Activated naive CD8-positive, alpha-beta T cell treated with anti-CD3 and anti-CD28 coated beads, Interleukin-2, amount 50 U/mL, for 16 hours (primary cell): ENCODE measurements around the gene RNF5.
A peak's percentile ranks its signal among the peaks of the same experiment; 100 is the strongest.
"Not testable (repeated sequence)": the region's sequence is repeated elsewhere in the genome, so short reads cannot be mapped to it uniquely, and the experiment has no call there.

Experiments
- DNase-seq: peaks from one replicate; pipeline ENCODE4 v3.0.0-alpha.2; 2020; ENCODE audit warnings: low read depth, low spot score

The RNF5 gene

GRCh38 chr6:32189069-32189741 is 11.0 kb downstream of the RNF5 start:
- no peak for DNase-seq

GRCh38 chr6:32189742-32190053 is 11.5 kb downstream of the RNF5 start:
- no peak for DNase-seq

DNA sequence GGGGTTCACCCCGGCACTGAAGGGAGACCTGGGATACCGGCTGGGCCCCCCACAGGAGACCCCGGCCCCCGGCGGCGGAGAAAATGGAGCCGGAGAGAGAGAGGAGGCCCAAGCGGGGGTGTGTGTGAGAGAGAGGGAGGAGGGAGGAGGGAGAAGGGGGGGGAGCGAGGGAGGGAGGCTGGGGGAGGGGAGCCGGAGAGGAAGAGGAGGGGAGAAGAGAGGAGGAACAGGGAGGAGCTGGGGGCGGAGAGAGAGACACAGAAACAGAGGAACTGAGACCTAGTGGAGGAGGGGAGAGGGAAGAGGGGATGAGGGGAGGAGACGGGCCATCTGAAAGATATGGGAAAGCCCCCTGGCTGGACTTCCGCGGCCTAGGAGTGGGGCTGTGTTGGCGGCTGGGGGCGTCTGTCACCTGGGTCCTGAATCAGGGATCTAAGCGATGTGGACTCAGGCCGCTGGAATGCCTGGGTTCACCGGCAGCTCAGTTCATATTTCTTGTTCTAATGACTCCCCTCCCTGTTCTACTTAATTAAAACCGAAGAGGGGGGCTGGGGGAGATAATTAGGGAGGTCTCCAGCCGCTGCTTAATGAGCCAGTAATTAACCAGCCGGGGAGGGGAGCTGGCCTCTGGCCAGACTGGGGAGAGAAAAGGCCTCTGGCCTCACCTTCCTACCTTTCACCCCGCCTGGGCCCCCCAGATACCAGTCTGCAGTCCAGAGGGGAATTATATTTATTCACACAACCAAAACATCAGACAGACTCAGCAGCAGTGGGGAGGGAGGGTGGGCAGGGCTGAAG is 12.0 kb downstream of the RNF5 start, which contains the start of gene PBX2:
PBX2 (minus strand) TSS at position 149 of the 798 bp plus-strand sequence. CDS start 287 bp downstream, outside the sequence.
- peak; percentile 59 for DNase-seq

DNA sequence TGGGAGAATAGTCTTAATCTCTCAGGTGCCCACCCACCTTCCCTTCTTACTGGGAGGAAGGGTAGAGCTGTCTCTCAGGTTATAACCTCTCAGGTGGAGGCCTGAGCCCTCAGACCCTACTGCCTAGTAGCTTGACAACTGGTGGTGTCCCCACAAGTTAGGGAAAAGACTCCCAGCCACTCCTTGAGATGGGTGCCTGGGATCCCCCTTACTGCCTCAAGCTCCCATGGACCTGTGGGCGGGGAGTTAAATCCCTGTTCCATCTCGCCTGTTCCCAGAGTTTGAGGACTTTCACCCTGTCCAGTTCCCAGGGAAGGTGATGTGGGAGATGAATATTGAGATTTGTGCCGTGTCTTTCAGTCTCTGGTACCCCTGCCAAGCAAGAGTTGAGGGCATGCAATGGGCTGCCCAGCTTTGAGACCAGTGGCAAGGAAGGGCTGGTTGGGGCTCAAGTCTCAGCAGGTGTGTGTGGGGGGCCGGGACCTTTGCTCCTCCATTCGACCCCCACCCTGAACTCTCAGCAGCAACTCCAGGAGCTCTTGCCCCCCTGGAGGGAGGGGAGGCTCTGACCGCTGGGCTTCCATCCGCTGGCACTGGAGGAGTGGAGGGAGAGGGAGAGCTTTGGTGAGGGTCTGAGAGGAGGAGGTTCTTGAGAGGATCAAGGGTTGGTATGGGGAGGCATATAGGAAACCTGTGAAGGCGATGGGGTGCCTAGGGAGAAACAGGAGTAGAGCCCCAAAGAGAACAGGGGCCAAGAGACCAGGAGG is 12.9 kb downstream of the RNF5 start:
- no peak for DNase-seq

- DNase-seq: no peak
These were observed 13.7 kb downstream of the RNF5 start for GRCh38 chr6:32191696-32192607.

- no peak for DNase-seq
These were observed 14.4 kb downstream of the RNF5 start, which contains the start of gene GPSM3 for GRCh38 chr6:32192608-32193039. TSS of gene GPSM3 (minus strand) at chr6:32192643. CDS start at chr6:32192513, 130 bp downstream.

- not testable (repeated sequence) for DNase-seq
These were observed 14.9 kb downstream of the RNF5 start for GRCh38 chr6:32193096-32193495.

DNA sequence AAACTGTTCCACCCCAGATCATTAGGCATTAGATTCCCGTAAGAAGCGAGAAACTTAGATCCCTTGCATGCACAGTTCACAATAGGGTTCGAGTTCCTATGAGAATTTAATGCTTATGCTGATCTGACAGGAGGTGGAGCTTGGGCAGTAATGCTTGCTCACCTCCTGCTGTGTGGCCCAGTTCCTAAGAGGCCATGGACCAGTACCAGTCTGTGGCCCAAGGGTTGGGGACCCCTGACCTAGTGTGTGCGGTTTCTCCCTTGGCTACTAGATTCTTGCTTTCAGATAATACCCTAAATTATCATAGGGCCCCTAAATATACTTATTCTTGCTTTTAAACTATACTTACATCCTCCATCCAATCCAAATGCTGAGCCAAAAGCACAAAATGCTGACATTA is 16.2 kb downstream of the RNF5 start:
- DNase-seq: no peak

DNA sequence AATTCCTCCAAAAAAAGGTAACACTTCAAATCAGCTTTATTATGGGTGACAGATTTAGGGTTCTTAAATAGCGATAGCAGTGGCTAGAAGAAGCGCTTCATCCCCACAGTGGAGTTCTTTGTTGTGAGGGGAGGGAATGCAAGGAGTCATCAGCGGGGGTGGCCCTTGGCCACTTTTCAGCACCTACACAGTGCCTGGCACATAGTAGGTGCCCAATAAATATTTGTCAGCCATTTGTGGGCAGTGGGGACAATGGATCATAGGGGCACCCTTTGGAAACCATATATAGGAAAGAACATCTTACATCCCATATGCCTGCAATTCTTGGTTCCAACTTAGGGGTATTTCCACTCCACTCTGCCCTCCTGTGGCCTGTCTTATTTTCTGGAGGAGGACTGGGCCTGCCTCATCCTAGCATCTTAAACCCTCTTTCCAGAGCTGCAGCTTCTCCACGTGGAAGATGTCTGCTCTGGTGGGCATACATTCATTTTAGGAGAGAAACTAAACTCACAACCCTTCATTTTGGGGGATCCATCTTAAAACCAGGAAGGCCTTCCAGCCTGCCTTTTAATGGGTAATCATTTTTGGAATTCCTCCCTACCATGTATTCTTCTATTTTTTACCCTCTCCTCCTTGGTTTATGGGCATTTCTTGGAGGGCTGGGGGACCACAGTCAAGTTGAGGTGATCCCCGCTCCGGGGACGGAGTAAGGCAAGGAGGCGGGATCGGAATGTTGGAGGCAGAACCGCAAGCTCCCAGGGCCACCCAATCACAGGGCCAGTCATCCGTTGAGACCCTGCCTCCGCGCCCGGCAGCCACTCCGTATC is 16.8 kb downstream of the RNF5 start:
- DNase-seq: no peak

DNA sequence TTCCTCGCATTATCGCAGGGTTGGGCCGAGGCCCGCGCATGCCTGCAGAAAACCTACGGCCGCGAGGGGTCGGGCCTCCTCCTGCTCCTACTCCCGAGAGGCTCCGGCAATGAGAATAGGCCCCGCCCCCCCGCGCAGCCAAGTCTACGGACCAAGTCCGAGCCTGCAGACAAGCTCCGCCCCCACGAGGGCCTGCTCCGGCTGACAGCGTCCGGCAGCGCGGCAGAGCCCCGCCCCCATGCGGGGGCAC is 17.4 kb downstream of the RNF5 start:
- peak; percentile 100 for DNase-seq

DNA sequence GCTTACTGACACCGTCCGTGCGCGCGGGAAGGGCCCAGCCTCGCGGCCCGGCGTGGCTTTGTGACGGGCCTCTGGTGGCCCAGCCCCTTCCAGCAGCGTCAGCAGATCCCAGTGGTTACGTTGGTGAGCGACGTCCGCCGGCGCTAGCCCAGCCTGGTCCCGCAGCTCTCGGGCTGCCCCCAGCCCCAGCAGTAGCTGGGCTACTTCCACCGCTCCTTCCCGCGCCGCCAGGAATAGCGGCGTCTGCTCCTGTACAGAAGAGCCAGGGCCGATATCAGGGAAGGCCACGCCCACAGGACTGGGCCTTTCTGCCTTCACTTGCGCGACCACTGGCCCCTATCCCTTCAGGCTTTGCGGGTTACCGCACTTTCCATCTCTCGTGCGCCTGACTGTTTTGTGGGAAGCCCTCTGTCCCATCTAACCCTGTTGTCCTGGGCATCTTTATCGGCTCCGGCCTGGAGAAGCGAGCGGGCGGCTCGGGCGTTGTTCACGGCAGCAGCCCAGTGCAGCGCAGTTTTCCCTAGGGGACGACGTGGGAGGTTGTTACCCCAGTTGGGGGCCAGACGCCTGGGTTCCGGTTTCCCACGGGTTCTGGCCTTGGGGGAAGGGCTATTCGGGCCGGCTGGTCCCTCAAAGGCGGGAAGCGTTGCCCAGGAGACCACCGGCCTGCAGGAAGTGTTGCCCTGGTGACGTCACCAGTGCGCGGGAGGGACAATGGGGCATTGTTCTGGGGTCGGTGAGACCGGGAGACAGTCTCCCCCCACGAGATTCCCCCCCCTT is 17.9 kb downstream of the RNF5 start:
- DNase-seq: no peak

DNA sequence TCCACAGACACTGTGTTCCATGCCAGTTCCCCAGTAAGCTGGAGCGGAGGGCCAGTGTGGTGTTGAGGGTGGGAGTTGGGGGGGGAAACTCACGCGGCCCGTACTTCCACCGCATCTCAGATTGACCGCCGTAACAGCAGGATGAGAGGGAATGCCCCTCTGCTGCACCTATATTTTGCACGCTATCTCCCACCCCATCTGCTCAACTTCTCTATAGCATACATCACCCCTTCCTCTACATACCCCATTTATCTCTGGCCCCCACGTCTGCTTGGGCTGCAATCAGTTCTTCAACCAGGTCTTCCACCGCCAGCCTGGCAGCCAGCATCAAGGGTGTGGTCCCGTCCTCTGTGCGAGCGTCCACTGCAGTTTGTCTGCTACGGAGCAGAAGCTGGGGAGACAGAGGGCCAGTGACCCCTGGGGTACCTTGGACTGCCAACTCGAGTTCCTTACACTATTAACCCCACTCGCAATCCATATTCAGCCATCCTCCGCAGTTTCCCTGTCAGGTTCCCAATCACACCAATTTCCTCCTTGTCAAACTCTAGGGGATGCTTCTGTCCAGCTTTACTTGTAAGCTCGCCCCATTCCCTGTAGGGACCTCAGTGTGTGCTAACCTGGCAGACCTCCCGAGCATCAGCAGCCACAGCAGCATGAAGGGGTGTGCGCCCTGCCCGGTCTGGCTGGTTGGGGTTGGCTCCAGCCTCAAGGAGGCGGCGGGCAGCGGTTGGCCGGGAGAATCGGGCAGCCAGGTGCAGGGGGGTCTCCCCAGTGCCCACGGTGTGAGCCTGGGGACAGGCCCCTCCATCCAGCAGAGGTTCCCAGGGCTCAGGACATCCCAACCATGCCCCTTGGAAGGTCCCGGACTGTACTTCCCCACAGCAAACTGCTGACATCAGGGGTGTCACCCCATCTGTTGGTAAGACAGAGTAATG is 18.7 kb downstream of the RNF5 start:
- DNase-seq: no peak

DNA sequence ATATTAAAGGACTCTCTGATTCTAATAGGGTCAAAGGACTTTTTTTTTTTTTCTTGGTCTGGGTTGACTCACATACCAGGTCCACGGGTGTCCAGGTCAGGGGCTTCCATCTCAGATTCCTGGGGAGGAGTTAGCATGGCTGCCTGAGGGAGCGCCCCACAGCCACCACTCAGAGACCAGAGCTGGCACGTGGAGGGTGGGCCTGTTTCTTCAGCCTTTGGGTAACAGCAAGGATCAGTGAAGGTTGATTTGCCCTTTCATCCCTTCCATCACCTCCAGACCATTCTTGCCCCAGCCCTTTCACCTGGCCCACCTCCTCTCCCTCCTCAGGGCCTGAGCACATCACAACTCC is 20.1 kb downstream of the RNF5 start:
- no peak for DNase-seq

DNA sequence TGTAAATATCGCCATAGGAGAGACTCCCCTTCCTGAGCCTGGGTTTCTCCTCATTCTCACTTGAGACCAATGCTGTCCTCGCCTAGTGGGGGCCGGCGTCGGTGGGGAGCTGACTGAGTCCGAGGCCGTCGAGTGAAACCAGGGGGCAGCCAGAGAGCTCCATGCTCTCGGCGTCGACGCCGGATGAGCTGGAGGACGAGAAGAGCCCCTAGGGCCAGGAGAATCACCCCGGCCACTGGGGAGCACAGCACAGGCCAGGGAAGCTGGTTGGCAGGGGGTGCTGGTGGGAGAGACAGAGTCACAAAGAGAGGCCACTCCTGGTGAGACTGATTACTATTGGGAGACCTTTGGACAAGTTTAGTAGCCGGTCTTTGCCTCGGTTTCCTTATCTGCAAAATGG is 20.7 kb downstream of the RNF5 start:
- no peak for DNase-seq

- no peak for DNase-seq
These were observed 22.7 kb downstream of the RNF5 start for GRCh38 chr6:32200711-32201475.

GRCh38 chr6:32202186-32202585 is 24.0 kb downstream of the RNF5 start:
- DNase-seq: no peak

- no peak for DNase-seq
These were observed 25.4 kb downstream of the RNF5 start for GRCh38 chr6:32203426-32204267.
